Mucosa of rectum (tissue), 2 donors: Measurements from ENCODE around the gene OGT.
"Not testable (repeated sequence)": the region's sequence is repeated elsewhere in the genome, so short reads cannot be mapped to it uniquely, and the experiment has no call there.

Experiments
- H3K27ac ChIP-seq, 2 donors: one replicate each; pipeline ENCODE4 v1.7.0; 2013; ENCODE audit warnings: inconsistent platforms in 2 of 2, low read depth in 2 of 2, low read length in 2 of 2
- H3K27me3 ChIP-seq, 2 donors: one replicate each; pipeline ENCODE4 v1.7.0; 2013; ENCODE audit warnings: low read length in 2 of 2; ENCODE audit not compliant: control insufficient read depth in 2 of 2, insufficient read depth in 2 of 2
- H3K36me3 ChIP-seq, 2 donors: one replicate each; pipeline ENCODE4 v1.7.0; 2013; ENCODE audit warnings: low read length in 2 of 2; ENCODE audit not compliant: control insufficient read depth in 2 of 2, insufficient read depth in 2 of 2
- H3K4me1 ChIP-seq, 2 donors: one replicate each; pipeline ENCODE4 v1.7.0; 2013; ENCODE audit warnings: low read length in 2 of 2, mild to moderate bottlenecking in 1 of 2; ENCODE audit not compliant: control insufficient read depth in 2 of 2, insufficient read depth in 2 of 2
- H3K4me3 ChIP-seq, 2 donors: one replicate each; pipeline ENCODE4 v1.7.0; 2013; ENCODE audit warnings: low read length in 2 of 2
- H3K9ac ChIP-seq, 2 donors: one replicate each; pipeline ENCODE4 v1.7.0; 2013; ENCODE audit warnings: low read length in 2 of 2, low read depth in 1 of 2, mild to moderate bottlenecking in 1 of 2
- H3K9me3 ChIP-seq, 2 donors: one replicate each; pipeline ENCODE4 v1.7.0; 2013; ENCODE audit warnings: low read length in 2 of 2; ENCODE audit not compliant: control insufficient read depth in 2 of 2
- donor health status: healthy.
- donor health status: Normal muscosa, but diverticular disease.

Gene OGT

DNA sequence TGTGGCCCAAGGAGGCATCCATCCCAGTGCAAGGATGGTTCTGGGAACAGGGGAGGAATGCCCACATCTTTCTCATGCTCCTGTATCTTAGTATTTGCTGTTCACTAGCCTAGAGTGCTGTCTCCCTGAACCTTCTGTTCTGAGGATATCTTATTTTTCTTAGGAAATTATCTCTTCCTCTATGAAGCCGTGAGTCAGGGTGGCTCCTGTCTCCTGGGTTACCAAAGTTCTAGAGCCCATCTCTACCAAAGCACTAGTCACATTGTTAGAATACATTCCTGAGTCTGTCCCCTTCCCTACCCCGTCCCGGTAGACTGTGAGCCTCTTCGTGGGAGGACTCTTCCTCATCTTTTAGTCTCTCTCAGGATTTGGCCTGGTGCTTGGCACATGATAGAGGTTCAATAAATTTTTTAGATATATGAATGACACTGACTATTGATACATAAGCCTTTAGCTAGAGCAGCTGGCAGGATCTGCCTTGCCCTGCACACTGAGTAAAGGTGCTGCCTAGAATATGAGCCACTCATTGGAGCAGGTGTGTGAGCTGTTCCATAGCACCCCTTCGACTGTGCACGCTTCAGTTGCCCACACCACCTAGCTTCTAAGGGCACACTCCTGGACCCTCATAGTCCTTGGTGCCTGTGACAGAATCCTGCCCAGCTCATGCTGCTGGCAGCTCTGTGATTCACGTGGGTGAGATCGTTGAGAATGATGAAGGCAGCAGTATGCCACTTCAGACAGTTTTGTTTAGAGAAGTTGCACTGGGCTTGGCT lies 72.1 kb downstream of the OGT start:
- Histone ChIP-seq H3K9ac (no peak overlapping the region), H3K4me1 (peaks cover 0 to 2% of the 10 kb centered on the region in 2 donors), H3K27me3 (no peaks in the 10 kb centered on the region), H3K36me3 (peaks cover 24 to 27% of the 10 kb centered on the region in 2 donors), H3K27ac (no peak overlapping the region), H3K9me3 (no peaks in the 10 kb centered on the region), H3K4me3 (no peak overlapping the region)

DNA sequence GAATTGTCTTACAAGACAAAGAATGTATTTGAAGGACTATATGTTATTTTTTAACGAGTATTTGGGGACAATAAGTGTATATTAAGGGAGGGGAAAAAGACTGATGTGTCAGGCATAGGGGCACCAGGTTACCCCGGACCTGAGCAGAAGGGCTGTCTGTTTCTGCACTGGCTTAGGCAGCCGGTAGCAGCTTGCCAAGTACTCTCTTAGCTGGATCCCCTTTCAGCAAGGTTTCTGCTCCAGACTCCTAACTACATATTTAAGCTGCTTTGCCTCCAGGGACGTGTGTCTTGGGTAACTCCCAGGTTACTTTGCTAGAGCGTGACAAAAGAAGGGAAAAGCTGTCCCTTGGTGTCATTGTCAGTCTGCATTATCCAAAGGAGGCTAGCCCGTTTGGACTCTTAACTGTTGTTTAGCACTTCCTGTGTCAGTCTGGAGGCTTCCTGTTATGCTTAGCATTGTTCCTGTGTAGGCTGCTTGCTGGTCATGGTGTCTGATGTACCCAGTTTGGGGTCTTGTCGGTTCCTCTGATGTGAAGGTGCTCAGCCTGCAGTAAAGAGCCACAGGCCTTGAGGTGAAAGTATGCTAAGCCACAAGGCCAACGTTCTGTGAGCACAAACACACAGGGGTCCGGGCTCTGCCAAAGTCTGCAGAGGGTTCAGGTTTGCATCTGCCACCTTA lies 73.8 kb downstream of the OGT start:
- Histone ChIP-seq H3K4me1 (peaks cover 0 to 2% of the 10 kb centered on the region in 2 donors), H3K9ac (no peak overlapping the region), H3K27ac (no peak overlapping the region), H3K9me3 (no peaks in the 10 kb centered on the region), H3K4me3 (no peak overlapping the region), H3K36me3 (peaks cover 33 to 34% of the 10 kb centered on the region in 2 donors), H3K27me3 (no peaks in the 10 kb centered on the region)

GRCh38 chrX:71607488-71607887 lies 74.6 kb downstream of the OGT start:
- Histone ChIP-seq H3K4me1 (peaks cover 0 to 2% of the 10 kb centered on the region in 2 donors), H3K27me3 (no peaks in the 10 kb centered on the region), H3K27ac (no peak overlapping the region), H3K9me3 (no peaks in the 10 kb centered on the region), H3K36me3 (peaks cover 34 to 36% of the 10 kb centered on the region in 2 donors), H3K4me3 (no peak overlapping the region), H3K9ac (no peak overlapping the region)

- Histone ChIP-seq H3K4me3 (no peak overlapping the region), H3K9ac (no peak overlapping the region), H3K9me3 (no peaks in the 10 kb centered on the region), H3K4me1 (peaks cover 0 to 2% of the 10 kb centered on the region in 2 donors), H3K27ac (no peak overlapping the region), H3K36me3 (peaks cover 31 to 32% of the 10 kb centered on the region in 2 donors), H3K27me3 (no peaks in the 10 kb centered on the region)
Measured at GRCh38 chrX:71609095-71609750, 76.3 kb downstream of the OGT start.

GRCh38 chrX:71611736-71612135 lies 78.8 kb downstream of the OGT start:
- H3K9me3 ChIP-seq, H3K4me3 ChIP-seq, H3K27ac ChIP-seq, H3K27me3 ChIP-seq, H3K9ac ChIP-seq: not testable (repeated sequence)
- peaks cover 15 to 18% of the 10 kb centered on the region in 2 donors for H3K36me3 ChIP-seq
- H3K4me1 ChIP-seq, result peaks cover 7 to 10% of the 10 kb centered on the region in 2 donors

- H3K4me3 ChIP-seq, result no peak overlapping the region
- H3K27ac ChIP-seq, result no peak overlapping the region
- H3K9me3 ChIP-seq, result no peaks in the 10 kb centered on the region
- no peak overlapping the region for H3K9ac ChIP-seq
- peaks cover 15 to 18% of the 10 kb centered on the region in 2 donors for H3K36me3 ChIP-seq
- peaks cover 9 to 15% of the 10 kb centered on the region in 2 donors for H3K4me1 ChIP-seq
- no peaks in the 10 kb centered on the region for H3K27me3 ChIP-seq
Measured at GRCh38 chrX:71612256-71612655, 79.4 kb downstream of the OGT start.

GRCh38 chrX:71615056-71615455 lies 82.2 kb downstream of the OGT start:
- H3K4me1 ChIP-seq, result peaks cover 24 to 39% of the 10 kb centered on the region in 2 donors
- no peak overlapping the region for H3K4me3 ChIP-seq
- no peaks in the 10 kb centered on the region for H3K9me3 ChIP-seq
- H3K9ac ChIP-seq, result no peak overlapping the region
- peaks cover 0 to 2% of the 10 kb centered on the region in 2 donors for H3K27me3 ChIP-seq
- no peak overlapping the region for H3K27ac ChIP-seq
- peaks cover 11 to 12% of the 10 kb centered on the region in 2 donors for H3K36me3 ChIP-seq

DNA sequence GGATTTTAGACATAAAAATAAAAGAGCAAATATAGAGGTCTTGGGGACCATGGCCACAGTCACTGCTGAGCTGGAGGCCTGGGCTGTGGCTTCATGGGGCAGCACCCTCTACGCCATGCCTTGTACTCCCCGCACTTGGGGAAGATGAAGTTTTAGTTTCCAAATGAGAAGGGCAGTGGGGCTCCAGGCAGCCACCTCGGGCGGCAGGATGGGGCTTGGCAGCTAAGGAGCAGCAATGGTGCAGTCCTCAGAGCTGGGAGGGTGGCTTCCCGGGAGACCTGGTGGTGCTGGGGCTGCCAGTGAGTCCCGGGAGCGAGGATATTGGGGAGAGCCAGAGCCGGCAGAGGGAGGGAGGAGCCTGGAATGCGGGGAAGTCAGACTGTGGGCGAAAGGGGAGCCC lies 83.0 kb downstream of the OGT start:
- Histone ChIP-seq H3K27ac (no peak overlapping the region), H3K4me1 (peaks cover 27 to 42% of the 10 kb centered on the region in 2 donors), H3K27me3 (peaks cover 0 to 2% of the 10 kb centered on the region in 2 donors), H3K9me3 (no peaks in the 10 kb centered on the region), H3K9ac (no peak overlapping the region), H3K36me3 (peaks cover 6 to 8% of the 10 kb centered on the region in 2 donors), H3K4me3 (no peak overlapping the region)

GRCh38 chrX:71616672-71617529 lies 84.0 kb downstream of the OGT start:
- peaks cover 0 to 2% of the 10 kb centered on the region in 2 donors for H3K27me3 ChIP-seq
- H3K36me3 ChIP-seq, result peaks cover 2 to 5% of the 10 kb centered on the region in 2 donors
- peak overlapping the region; percentile 5 to 68 for H3K9ac ChIP-seq
- no peaks in the 10 kb centered on the region for H3K9me3 ChIP-seq
- peak overlapping the region; percentile 88 to 93 for H3K27ac ChIP-seq
- H3K4me3 ChIP-seq, result peak overlapping the region; percentile 36 to 49
- peaks cover 32 to 47% of the 10 kb centered on the region in 2 donors for H3K4me1 ChIP-seq
